IMR-90 (cell line): ENCODE data around the gene RAD51B. TPM values are rescaled to one million over a fixed set of nuclear protein-coding genes. Genes with fewer than 3 reads are reported as not detected.
A peak's percentile ranks its signal among the peaks of the same experiment; 100 is the strongest.

Source experiments
- ATAC-seq: fragments of 200-7000 bp; cut with Tn5 transposase; 2 replicates; pipeline ENCODE4 v1.9.1; 2020; ENCODE audit warnings: low read depth, mild to moderate bottlenecking, moderate library complexity
- BruUV-seq: library from RNA; stranded (reverse); fragments of 400-500 nt; replicated peaks from 2 replicates; lab custom pipeline; 2021; lab: Mats Ljungman, UMichigan
- CTCF ChIA-PET: fragments of 300-600 bp; formaldehyde crosslinking; extraction: SDS; loops from one replicate; lab custom pipeline; 2021; ENCODE audit warnings: antibody characterized with exemption; lab: Yijun Ruan, JAX
- POLR2A ChIA-PET: fragments of 300-600 bp; sonication (Branson Sonifier 250); formaldehyde crosslinking; loops from one replicate; lab custom pipeline; 2022; ENCODE audit warnings: antibody characterized with exemption; ENCODE audit not compliant: unreplicated experiment; lab: Charles Lee
- DNase-seq: peaks from one replicate; pipeline ENCODE4 v3.0.0; 2013
- H2AFZ ChIP-seq: replicated peaks from 2 replicates; pipeline ENCODE3; 2013; ENCODE audit warnings: low read length, mild to moderate bottlenecking; ENCODE audit not compliant: poor library complexity
- H2AK5ac ChIP-seq: 2 replicates; pipeline ENCODE4 v1.6.1; 2013; ENCODE audit warnings: low read depth, low read length, inconsistent platforms
- H2AK9ac ChIP-seq: replicated peaks from 2 replicates; pipeline ENCODE3; 2013; ENCODE audit warnings: mild to moderate bottlenecking, low read depth, low read length, moderate library complexity; ENCODE audit not compliant: poor library complexity
- H2BK120ac ChIP-seq: 2 replicates; pipeline ENCODE4 v1.6.1; 2013; ENCODE audit warnings: low read depth, low read length, inconsistent platforms
- H2BK15ac ChIP-seq: 3 replicates; pipeline ENCODE4 v1.6.1; 2013; ENCODE audit warnings: low read depth, low read length, inconsistent platforms
- H2BK20ac ChIP-seq: 2 replicates; pipeline ENCODE4 v1.6.1; 2013; ENCODE audit warnings: low read depth, mild to moderate bottlenecking, inconsistent platforms, low read length, moderate library complexity
- H2BK5ac ChIP-seq: 2 replicates; pipeline ENCODE4 v1.6.1; 2013; ENCODE audit warnings: mild to moderate bottlenecking, low read depth, low read length, inconsistent platforms; ENCODE audit not compliant: poor library complexity, severe bottlenecking
- H3K14ac ChIP-seq: replicated peaks from 2 replicates; pipeline ENCODE4 v1.6.1; 2013; ENCODE audit warnings: low read depth, low read length, inconsistent platforms
- H3K18ac ChIP-seq: 2 replicates; pipeline ENCODE4 v1.6.1; 2013; ENCODE audit warnings: low read depth, low read length, control low read depth
- H3K23ac ChIP-seq: 2 replicates; pipeline ENCODE4 v1.6.1; 2013; ENCODE audit warnings: low read depth, low read length, inconsistent platforms
- H3K27ac ChIP-seq: 2 replicates; pipeline ENCODE4 v1.5.1; 2013; ENCODE audit warnings: mild to moderate bottlenecking, control low read depth, low read length; ENCODE audit not compliant: insufficient read depth
- H3K27me3 ChIP-seq: 2 replicates; pipeline ENCODE4 v1.6.1; 2013; ENCODE audit warnings: low read length; ENCODE audit not compliant: control insufficient read depth, insufficient read depth
- H3K36me3 ChIP-seq: 2 replicates; pipeline ENCODE4 v1.6.1; 2013; ENCODE audit warnings: low read length, mixed read lengths; ENCODE audit not compliant: control insufficient read depth, insufficient read depth
- H3K4ac ChIP-seq: 2 replicates; pipeline ENCODE4 v1.6.1; 2013; ENCODE audit warnings: low read depth, low read length, inconsistent platforms
- H3K4me1 ChIP-seq: 2 replicates; pipeline ENCODE4 v1.6.1; 2013; ENCODE audit warnings: low read length, mixed read lengths; ENCODE audit not compliant: control insufficient read depth, insufficient read depth
- H3K4me2 ChIP-seq: 2 replicates; pipeline ENCODE4 v1.6.1; 2013; ENCODE audit warnings: low read depth, mild to moderate bottlenecking, control low read depth, low read length, moderate library complexity
- H3K4me3 ChIP-seq: 2 replicates; pipeline ENCODE4 v1.5.1; 2013; ENCODE audit warnings: low read depth, mild to moderate bottlenecking, control low read depth, low read length, moderate library complexity; ENCODE audit not compliant: insufficient read depth
- H3K56ac ChIP-seq: 2 replicates; pipeline ENCODE4 v1.6.1; 2013; ENCODE audit warnings: low read length, inconsistent platforms; ENCODE audit not compliant: insufficient read depth; ENCODE audit errors: extremely low read depth
- H3K79me1 ChIP-seq, 2 experiments: 2 replicates each; pipeline ENCODE4 v1.6.1; 2013; ENCODE audit warnings: low read length in 2 of 2, inconsistent platforms in 1 of 2, low read depth in 1 of 2
- H3K9ac ChIP-seq: 2 replicates; pipeline ENCODE4 v1.6.1; 2013; ENCODE audit warnings: low read depth, low read length, control low read depth
- H3K9me1 ChIP-seq: 2 replicates; pipeline ENCODE4 v1.6.1; 2013; ENCODE audit warnings: low read length, inconsistent platforms; ENCODE audit not compliant: insufficient read depth
- H3K9me3 ChIP-seq: 2 replicates; pipeline ENCODE4 v1.6.1; 2013; ENCODE audit warnings: low read length; ENCODE audit not compliant: control insufficient read depth, insufficient read depth
- H4K20me1 ChIP-seq: 2 replicates; pipeline ENCODE4 v1.6.1; 2013; ENCODE audit warnings: low read length, inconsistent platforms; ENCODE audit not compliant: insufficient read depth
- H4K5ac ChIP-seq: 2 replicates; pipeline ENCODE4 v1.6.1; 2013; ENCODE audit warnings: mild to moderate bottlenecking, low read depth, low read length, control low read depth
- H4K8ac ChIP-seq, 2 experiments: 2 replicates each; pipeline ENCODE4 v1.6.1; 2013; ENCODE audit warnings: low read depth in 2 of 2, low read length in 2 of 2, control low read depth in 1 of 2, inconsistent platforms in 1 of 2
- H4K91ac ChIP-seq: 2 replicates; pipeline ENCODE4 v1.6.1; 2013; ENCODE audit warnings: low read depth, low read length, inconsistent platforms; ENCODE audit not compliant: insufficient read depth
- BHLHE40 ChIP-seq: fragments of 150-350 bp; IDR thresholded peaks from 2 replicates; pipeline ENCODE4 v1.6.1; 2016; ENCODE audit warnings: mild to moderate bottlenecking, low read depth, low read length
- CEBPB ChIP-seq: IDR thresholded peaks from 2 replicates; pipeline ENCODE4 v1.6.1; 2012; ENCODE audit warnings: low read depth, low read length, improper control_type of control experiment
- CHD1 ChIP-seq: IDR thresholded peaks from 2 replicates; pipeline ENCODE4 v1.6.1; 2012; ENCODE audit warnings: low read depth, low read length, improper control_type of control experiment
- FOS ChIP-seq: fragments of 150-350 bp; IDR thresholded peaks from 2 replicates; pipeline ENCODE4 v1.6.1; 2016; ENCODE audit warnings: low read depth, low read length
- MAFK ChIP-seq: IDR thresholded peaks from 2 replicates; pipeline ENCODE4 v1.6.1; 2012; ENCODE audit warnings: low read depth, low read length, improper control_type of control experiment
- MAZ ChIP-seq: IDR thresholded peaks from 2 replicates; pipeline ENCODE4 v1.6.1; 2012; ENCODE audit warnings: low read depth, mild to moderate bottlenecking, low read length, improper control_type of control experiment, moderate library complexity, borderline replicate concordance
- MXI1 ChIP-seq: IDR thresholded peaks from 2 replicates; pipeline ENCODE4 v1.6.1; 2012; ENCODE audit warnings: low read depth, mild to moderate bottlenecking, low read length, moderate library complexity, borderline replicate concordance
- NFE2L2 ChIP-seq: fragments of 150-350 bp; IDR thresholded peaks from 2 replicates; pipeline ENCODE4 v1.6.1; 2016; ENCODE audit warnings: low read depth, mild to moderate bottlenecking, low read length
- POLR2A ChIP-seq: IDR thresholded peaks from 2 replicates; pipeline ENCODE4 v1.6.1; 2012; ENCODE audit warnings: mild to moderate bottlenecking, low read depth, low read length
- RAD21 ChIP-seq: IDR thresholded peaks from 2 replicates; pipeline ENCODE4 v1.6.1; 2012; ENCODE audit warnings: low read length, improper control_type of control experiment
- RCOR1 ChIP-seq: IDR thresholded peaks from 2 replicates; pipeline ENCODE4 v1.6.1; 2012; ENCODE audit warnings: mild to moderate bottlenecking, low read length, improper control_type of control experiment; ENCODE audit not compliant: insufficient replicate concordance
- RFX5 ChIP-seq: IDR thresholded peaks from 2 replicates; pipeline ENCODE4 v1.8.0; 2012; ENCODE audit warnings: low read depth, mild to moderate bottlenecking, low read length, moderate library complexity
- SMC3 ChIP-seq: fragments of 150-350 bp; IDR thresholded peaks from 2 replicates; pipeline ENCODE4 v1.6.1; 2016; ENCODE audit warnings: low read depth, mild to moderate bottlenecking, antibody characterized with exemption, low read length, moderate library complexity
- WGBS, 2 experiments: methylation state at CpG; one replicate each; pipeline versions ENCODE4 v1.1.5 to v1.1.7; 2013; ENCODE audit warnings: missing lambda C conversion rate in 2 of 2; ENCODE audit not compliant: insufficient read length in 1 of 2; ENCODE audit errors: extremely low coverage in 2 of 2; 5-methylcytosine and 5-hydroxymethylcytosine counted together
- dilution Hi-C: fragments of 300-500 bp; cut with HindIII; formaldehyde crosslinking; loops from one replicate; pipeline ENCODE4 v1.14.3; 2018; ENCODE audit warnings: low sequenced_read_pairs; ENCODE audit not compliant: unreplicated experiment
- in situ Hi-C: fragments of 300-500 bp; cut with MboI; formaldehyde crosslinking; loops from 3 replicates; pipeline ENCODE4 v1.14.3; 2019; ENCODE audit warnings: low sequenced_read_pairs, inconsistent platforms, mixed read lengths
- intact Hi-C: fragments of 100-400 bp; cut with micrococcal nuclease; formaldehyde crosslinking; loops from 2 replicates; pipeline ENCODE4 v1.10.0; 2022
- polyA plus RNA-seq, 3 experiments: library from polyadenylated mRNA; depleted of rRNA; stranded (reverse); fragments of >200 nt; gene quantifications; 2 replicates each; pipeline ENCODE4 v1.2.3, GENCODE V29; 2012; ENCODE audit warnings: low replicate concordance in 1 of 3
- total RNA-seq: library from RNA; depleted of rRNA; stranded (reverse); fragments of >200 nt; gene quantifications from 2 replicates; pipeline ENCODE4 v1.2.3, GENCODE V29; 2012
- TF ChIP-seq, protein P1 (sequence below): fragments of 150-350 bp; IDR thresholded peaks from 2 replicates; pipeline ENCODE4 v1.6.1; 2017; ENCODE audit warnings: mild to moderate bottlenecking, antibody characterized with exemption, low read length, low read depth
- TF ChIP-seq, protein P2 (sequence below): fragments of 150-350 bp; IDR thresholded peaks from 2 replicates; pipeline ENCODE4 v1.6.1; 2016; ENCODE audit warnings: low read depth, mild to moderate bottlenecking, low read length, moderate library complexity, borderline replicate concordance
- TF ChIP-seq, protein P3 (sequence below): conservative IDR thresholded peaks from 2 replicates; pipeline ENCODE4 v1.5.1; 2012; ENCODE audit warnings: mild to moderate bottlenecking, low read depth, low read length, improper control_type of control experiment

Gene RAD51B
- total and polyA plus RNA-seq, 2 of the 4 experiments (the other 2 are of a cell fraction): 5.1 to 18.8 TPM

DNA sequence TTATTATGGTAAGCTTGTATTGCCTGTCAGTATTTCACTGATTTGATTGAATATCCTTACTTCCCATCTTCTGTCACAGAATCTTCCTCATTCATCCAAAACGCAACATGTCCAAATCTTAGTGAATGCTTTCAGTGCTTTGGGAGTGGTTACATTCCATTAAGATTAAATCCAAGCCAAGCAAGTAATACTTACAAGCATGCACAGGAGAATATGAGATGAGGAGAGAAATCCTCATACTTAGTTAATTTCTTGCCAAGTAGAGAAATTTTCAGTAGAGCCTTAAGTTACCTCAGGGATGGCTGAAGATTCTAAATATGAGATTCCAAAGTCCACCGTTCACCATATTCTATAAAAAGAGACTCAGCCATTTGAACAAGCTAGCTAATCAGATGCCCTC lies 316.0 kb downstream of the RAD51B start:
- in situ Hi-C loops: no loop called here
- no peak overlapping the region for H4K5ac ChIP-seq
- ATAC-seq (no peak), DNase-seq (peak; percentile 43)
- CTCF ChIA-PET: no interaction called here
- H3K27ac ChIP-seq: no peak overlapping the region
- no peak overlapping the region for H3K9ac ChIP-seq
- H2BK15ac ChIP-seq: peak overlapping the region; percentile 11; the same call in 1 of the 3 replicates
- no peak overlapping the region for H3K4ac ChIP-seq
- no peak overlapping the region; the same call in 1 of the 2 replicates for H3K4me2 ChIP-seq
- no CpG with 5 or more reads among the region's 2 CpGs for WGBS, 2 experiments
- no peak overlapping the region for H3K56ac ChIP-seq
- H3K36me3 ChIP-seq: no peaks in the 10 kb centered on the region
- peaks cover 8% of the 10 kb centered on the region for H3K4me1 ChIP-seq
- H4K20me1 ChIP-seq: no peaks in the 10 kb centered on the region
- no peak overlapping the region for H4K91ac ChIP-seq
- BruUV-seq: no TSS peak
- H3K4me3 ChIP-seq: no peak overlapping the region
- H2AFZ ChIP-seq: no peak overlapping the region
- dilution Hi-C loops: no loop called here
- peak overlapping the region; percentile 10; the same call in 1 of the 2 replicates for H3K18ac ChIP-seq
- POLR2A ChIA-PET: interaction anchor here (0.5 kb wide), 1 partner anchor 656 kb away, joined by 3 read pairs; no protein-coding TSS in a partner anchor
- no peak overlapping the region; the same call in 1 of the 2 replicates for H2AK5ac ChIP-seq
- intact Hi-C loops: no loop called here
- H3K27me3 ChIP-seq: no peaks in the 10 kb centered on the region
- no peak overlapping the region for H2BK20ac ChIP-seq
- H3K23ac ChIP-seq: no peak overlapping the region
- peak overlapping the region in 1 of 2 experiments; percentile 39; a peak in 1 of 4 replicates for H4K8ac ChIP-seq
- peak overlapping the region; percentile 63 for H2BK5ac ChIP-seq
- no peak for TF ChIP-seq FOS
- TF ChIP-seq MAFK: no peak
- TF ChIP-seq, protein P1, sequence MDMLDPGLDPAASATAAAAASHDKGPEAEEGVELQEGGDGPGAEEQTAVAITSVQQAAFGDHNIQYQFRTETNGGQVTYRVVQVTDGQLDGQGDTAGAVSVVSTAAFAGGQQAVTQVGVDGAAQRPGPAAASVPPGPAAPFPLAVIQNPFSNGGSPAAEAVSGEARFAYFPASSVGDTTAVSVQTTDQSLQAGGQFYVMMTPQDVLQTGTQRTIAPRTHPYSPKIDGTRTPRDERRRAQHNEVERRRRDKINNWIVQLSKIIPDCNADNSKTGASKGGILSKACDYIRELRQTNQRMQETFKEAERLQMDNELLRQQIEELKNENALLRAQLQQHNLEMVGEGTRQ: no peak
- TF ChIP-seq RAD21: no peak
- TF ChIP-seq BHLHE40: no peak
- TF ChIP-seq MXI1: no peak
- no peak for TF ChIP-seq POLR2A
- no peak for TF ChIP-seq RFX5
- no peak for TF ChIP-seq CHD1
- no peak for TF ChIP-seq SMC3
- TF ChIP-seq RCOR1: no peak
- TF ChIP-seq NFE2L2: no peak
- TF ChIP-seq, protein P2, sequence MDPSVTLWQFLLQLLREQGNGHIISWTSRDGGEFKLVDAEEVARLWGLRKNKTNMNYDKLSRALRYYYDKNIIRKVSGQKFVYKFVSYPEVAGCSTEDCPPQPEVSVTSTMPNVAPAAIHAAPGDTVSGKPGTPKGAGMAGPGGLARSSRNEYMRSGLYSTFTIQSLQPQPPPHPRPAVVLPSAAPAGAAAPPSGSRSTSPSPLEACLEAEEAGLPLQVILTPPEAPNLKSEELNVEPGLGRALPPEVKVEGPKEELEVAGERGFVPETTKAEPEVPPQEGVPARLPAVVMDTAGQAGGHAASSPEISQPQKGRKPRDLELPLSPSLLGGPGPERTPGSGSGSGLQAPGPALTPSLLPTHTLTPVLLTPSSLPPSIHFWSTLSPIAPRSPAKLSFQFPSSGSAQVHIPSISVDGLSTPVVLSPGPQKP: no peak
- TF ChIP-seq CEBPB: no peak
- no peak for TF ChIP-seq MAZ
- TF ChIP-seq, protein P3, sequence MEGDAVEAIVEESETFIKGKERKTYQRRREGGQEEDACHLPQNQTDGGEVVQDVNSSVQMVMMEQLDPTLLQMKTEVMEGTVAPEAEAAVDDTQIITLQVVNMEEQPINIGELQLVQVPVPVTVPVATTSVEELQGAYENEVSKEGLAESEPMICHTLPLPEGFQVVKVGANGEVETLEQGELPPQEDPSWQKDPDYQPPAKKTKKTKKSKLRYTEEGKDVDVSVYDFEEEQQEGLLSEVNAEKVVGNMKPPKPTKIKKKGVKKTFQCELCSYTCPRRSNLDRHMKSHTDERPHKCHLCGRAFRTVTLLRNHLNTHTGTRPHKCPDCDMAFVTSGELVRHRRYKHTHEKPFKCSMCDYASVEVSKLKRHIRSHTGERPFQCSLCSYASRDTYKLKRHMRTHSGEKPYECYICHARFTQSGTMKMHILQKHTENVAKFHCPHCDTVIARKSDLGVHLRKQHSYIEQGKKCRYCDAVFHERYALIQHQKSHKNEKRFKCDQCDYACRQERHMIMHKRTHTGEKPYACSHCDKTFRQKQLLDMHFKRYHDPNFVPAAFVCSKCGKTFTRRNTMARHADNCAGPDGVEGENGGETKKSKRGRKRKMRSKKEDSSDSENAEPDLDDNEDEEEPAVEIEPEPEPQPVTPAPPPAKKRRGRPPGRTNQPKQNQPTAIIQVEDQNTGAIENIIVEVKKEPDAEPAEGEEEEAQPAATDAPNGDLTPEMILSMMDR: no peak
- H2BK120ac ChIP-seq: no peak overlapping the region
- no peaks in the 10 kb centered on the region for H3K79me1 ChIP-seq
- H3K9me1 ChIP-seq: peaks cover 7% of the 10 kb centered on the region
- no peak overlapping the region for H2AK9ac ChIP-seq
- no peaks in the 10 kb centered on the region for H3K9me3 ChIP-seq
- H3K14ac ChIP-seq: no peak overlapping the region
